T-helper 2 cell (primary cell): ENCODE data around the gene CFAP46.
"Not testable (repeated sequence)": the region's sequence is repeated elsewhere in the genome, so short reads cannot be mapped to it uniquely, and the experiment has no call there.

ENCODE experiments used
- DNase-seq, 5 experiments: peaks; one replicate each; pipeline versions ENCODE4 v3.0.0 to v3.0.0-alpha.2; 2012 to 2022

The CFAP46 gene

DNA sequence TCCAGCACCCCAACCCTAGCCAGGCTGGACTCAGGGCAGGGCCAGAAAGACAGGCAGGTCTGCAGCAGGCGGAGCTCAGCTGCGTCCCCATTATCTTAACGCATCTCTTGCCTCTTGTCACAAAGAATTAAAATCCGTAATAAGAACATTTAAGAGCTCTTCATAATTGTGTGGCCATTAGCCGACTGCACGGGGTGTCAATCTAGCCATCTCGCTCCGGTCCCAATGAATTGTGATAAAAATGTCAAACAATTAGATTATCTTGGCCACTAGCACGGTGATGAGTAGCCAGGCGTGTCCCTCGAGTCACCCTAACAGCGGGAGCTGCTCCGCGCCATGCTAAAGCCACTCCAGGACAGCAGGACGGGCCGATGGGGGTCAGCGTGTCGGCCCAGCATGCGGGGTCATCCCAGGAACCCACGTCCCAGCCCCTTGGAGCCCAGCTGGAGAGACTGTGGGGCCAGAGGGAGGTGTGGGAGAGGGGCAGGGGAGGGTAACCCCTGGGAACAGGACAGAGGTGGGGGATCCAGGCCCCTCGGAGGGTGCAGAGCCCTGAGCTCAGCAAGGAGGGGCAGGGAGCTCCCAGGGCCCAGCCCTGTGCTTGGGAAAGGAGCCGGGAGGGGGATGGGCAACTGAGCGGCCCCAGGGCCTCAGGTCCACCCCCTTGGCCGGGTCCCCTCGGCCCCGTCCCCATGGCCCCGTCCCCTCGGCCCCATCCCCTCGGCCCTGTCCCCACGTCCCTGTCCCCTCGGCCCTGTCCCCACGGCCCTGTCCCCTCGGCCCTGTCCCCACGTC is 138.8 kb downstream of the CFAP46 start:
- DNase-seq: no peak

- no peak for DNase-seq
Measured at GRCh38 chr10:132802694-132803320, 139.6 kb downstream of the CFAP46 start.

- DNase-seq: no peak
Measured at GRCh38 chr10:132802048-132802447, 140.3 kb downstream of the CFAP46 start.

DNA sequence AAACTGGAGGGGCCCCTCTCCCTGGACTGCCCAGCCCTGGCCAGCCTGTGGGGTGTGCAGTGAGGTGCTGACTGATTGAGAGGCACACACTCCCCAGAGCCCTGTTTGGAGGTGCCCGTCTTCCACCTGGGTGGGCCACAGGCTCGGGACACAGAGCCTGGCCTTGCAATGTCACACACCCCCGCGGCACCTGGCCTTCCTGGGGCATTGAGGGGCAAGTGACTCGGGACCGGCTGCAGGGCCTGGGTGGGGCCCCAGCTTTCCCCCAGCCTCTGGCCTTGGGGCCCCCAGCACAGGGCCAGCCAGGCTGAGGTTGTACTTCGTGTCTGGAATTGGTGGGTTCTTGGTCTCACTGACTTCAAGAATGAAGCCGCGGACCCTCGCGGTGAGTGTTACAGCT is 142.5 kb downstream of the CFAP46 start:
- no peak for DNase-seq

GRCh38 chr10:132798876-132799275 is 143.5 kb downstream of the CFAP46 start:
- DNase-seq: no peak

DNA sequence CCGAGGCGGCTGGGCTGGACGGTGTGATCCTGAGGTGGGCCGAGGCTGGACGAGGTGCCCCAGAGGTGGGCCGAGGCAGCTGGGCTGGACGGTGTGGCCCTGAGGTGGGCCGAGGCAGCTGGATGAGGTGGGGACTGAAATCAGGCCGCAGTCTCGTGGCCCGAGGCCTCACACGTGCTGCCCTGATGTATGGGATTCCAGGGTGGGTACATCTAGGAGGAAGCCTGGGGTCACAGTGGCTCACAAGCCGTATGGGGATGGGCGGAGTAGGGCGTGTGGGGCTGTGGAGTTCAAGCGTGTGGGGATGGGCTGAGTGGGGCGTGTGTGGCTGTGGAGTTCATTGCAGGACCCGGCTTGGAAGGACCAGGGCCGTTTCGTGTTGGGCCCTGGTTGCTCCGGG is 144.0 kb downstream of the CFAP46 start:
- DNase-seq: no peak

- not testable (repeated sequence) for DNase-seq
Measured at GRCh38 chr10:132797986-132798385, 144.4 kb downstream of the CFAP46 start.

DNA sequence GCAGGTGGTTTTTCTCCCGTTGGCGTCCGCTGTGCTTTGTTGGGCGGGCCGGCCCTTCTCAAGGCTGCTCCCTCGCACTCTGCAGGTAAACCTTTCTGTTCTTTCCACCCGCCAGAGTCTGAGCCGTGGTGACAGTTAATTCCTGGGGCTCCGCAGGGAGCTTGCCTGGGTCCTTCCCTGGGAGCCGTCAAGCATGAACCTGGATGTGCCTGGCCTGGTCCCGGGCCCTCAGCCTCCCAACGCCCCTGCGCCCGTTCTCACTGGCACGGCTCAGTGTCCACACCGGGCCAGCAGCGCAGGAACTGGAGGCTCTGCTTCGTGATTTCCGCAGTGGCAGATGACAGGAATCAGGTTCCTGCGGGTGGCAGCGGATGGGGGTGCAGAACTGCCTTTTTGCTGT is 145.5 kb downstream of the CFAP46 start:
- DNase-seq: no peak

DNA sequence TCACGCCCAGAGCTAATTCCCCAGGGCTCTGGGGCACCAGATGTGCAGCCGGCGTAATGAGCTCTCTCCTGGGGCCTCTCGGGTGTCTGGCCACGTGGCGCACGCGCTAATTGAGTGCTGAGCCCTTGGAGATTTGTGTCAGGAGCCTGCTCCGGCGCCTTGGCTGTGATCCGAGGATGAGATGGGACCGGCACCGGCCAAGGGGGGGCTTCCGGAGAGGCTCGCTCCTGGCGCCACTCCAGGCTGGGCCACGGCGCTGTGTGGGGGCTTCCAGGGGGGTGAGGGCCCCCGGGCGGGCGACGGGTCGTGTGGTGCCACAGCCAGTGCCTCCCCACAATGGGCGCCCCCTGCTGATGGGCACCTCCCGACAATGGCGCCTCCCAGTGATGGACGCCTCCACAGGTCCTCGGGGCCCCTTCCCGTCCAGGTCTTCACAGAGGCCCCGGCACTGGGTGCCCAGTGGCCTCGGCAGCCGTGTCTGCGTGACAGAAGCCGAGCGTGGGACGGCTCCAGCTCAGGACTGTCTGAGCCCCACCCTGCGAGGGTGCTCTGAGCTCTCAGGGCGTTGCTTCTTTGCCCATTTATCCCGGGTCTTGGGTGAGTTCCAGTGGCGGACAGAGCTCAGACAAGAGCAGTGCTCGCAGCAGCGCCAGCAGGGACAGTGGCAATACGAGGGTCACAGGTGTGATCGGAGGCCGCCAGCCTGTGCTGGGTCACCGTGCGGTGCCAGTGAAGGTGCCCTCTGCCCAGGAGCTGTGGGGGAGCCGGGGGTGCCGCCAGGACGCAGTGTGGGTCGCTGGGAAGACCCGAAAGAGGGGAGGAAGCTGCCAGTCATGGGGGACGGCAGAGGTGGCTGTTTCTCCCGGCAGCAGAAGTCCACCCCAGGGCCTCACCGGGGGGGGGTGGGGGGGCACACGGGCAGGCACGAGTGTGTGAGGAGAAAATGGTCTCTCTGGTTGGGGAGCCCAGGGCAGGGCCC is 148.2 kb downstream of the CFAP46 start:
- no peak for DNase-seq

DNA sequence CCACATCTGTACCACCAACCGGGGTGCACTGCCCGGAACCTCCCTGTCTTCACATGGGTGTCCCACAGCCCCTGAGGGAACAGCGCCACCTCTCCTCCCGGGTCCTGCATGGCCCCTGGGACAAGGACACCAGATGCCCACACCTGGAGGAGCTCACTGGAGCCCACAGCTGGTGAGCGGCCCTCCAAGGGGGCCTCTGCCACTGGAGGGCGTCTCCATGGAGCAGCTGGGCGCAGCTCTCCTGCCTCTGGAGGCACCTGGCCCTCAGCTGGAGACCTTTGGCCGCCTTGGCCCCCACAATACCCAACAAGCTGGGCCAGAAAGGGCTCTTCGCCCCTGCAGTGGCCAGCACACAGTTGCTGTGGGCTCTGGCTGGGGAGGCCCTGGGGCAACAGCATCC is 149.2 kb downstream of the CFAP46 start:
- no peak for DNase-seq

GRCh38 chr10:132792796-132793195 is 149.6 kb downstream of the CFAP46 start:
- no peak for DNase-seq

- DNase-seq: not testable (repeated sequence)
Measured at GRCh38 chr10:132792099-132792498, 150.3 kb downstream of the CFAP46 start.

DNA sequence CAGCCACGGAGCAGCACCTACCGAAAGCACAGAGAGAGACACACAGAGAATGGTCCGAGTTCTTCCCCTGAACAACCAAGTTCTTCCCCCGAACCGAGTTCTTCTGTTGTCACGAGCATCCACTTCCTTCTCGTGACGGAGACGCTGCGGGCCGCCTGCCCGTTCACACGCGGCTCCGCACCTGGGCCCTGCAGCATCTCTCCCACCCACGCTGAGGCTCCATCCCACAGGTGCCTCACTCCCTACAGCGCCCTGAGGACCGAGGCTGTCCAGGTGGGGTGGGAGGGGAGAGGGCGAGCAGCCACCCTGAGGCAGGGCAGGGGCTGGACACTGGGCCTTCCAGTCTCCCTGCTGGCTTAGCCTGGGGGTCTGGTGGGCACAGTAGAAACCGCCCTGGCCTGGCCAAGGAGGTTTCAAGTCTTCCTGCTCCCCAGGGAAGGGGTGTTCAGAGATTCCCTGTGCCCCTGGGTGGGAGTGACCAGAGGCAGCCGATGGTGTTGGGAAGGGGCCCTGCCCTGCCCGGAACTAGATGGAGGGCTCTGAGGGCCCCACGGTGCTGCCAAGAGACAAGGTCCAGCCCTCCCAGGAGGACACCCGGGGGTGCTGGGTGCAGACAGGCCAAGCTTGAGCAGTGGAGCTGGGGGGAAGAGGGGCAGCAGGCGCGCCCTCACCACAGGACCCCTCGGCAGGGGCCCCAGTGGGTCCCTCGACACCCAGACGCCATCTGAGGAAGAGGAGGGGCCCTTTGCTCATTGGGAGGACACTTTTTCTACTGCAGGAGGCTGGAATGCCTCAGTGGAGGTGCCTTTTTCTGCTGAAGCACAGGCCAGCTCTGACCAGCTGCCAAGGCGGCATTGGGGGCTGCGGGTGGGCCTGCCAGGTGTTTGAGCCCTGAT is 151.2 kb downstream of the CFAP46 start:
- DNase-seq: no peak

DNA sequence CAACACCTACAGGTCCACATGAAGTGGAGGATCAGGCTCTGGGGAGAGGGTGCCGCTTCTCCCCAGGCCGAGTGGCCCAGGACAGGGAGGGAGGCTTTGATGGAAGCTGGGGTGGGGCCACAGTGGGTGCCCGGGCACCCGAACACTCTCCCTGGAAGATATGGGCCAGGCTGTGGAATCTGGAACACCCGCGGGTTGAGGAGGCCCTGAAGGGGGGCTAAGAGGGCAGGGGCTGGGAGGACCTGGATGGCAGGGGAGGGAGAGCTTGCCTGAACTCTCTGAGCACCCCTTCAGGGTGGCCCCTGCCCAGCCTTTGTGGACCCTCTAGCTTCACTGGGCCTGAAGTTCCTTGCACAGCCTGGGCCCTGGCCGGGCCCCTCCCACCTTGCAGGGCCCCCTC is 151.9 kb downstream of the CFAP46 start:
- no peak for DNase-seq

DNA sequence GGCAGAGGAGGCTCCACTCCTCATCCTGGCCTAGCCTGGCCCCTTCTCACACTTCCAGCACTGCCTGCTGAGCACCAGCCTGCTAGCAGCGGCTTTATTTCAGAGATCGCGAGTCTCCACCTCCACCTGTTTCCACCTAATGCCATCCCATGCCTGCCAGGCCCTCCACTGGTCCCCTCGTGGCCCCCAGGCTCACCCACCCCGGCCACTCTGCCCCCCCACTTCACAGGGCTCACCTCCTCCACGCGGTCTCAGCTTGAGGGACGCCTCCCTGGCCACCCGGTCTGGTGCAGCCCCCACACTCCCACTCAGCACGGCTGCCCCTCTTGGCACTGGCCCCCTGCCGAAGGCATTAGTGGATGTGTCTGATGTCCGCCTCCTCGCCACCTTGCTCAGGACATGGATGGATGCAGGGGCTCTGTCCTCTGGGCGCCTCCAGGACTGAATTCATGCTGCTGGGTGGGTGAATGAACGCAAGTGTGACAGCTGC is 152.7 kb downstream of the CFAP46 start:
- no peak for DNase-seq

DNA sequence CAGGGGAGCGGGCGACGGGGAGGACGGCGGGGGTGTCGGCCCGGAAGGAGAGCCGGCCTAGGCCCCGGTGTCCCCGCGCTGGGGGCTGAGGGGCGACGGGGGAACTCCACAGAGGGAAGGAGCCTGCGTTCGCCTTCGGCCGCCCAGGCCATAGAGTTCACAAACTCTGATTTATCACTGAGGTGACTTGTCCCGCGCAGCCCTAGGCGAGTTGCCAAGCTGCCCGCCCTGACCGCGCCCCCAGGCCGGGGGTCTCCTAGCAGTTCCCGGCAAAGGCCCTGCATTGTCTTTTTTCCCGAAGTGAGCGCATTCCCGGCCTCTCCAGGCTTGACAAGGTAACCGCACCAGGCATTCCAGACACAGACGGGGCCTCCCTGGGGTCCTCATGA is 153.5 kb downstream of the CFAP46 start:
- no peak for DNase-seq

DNA sequence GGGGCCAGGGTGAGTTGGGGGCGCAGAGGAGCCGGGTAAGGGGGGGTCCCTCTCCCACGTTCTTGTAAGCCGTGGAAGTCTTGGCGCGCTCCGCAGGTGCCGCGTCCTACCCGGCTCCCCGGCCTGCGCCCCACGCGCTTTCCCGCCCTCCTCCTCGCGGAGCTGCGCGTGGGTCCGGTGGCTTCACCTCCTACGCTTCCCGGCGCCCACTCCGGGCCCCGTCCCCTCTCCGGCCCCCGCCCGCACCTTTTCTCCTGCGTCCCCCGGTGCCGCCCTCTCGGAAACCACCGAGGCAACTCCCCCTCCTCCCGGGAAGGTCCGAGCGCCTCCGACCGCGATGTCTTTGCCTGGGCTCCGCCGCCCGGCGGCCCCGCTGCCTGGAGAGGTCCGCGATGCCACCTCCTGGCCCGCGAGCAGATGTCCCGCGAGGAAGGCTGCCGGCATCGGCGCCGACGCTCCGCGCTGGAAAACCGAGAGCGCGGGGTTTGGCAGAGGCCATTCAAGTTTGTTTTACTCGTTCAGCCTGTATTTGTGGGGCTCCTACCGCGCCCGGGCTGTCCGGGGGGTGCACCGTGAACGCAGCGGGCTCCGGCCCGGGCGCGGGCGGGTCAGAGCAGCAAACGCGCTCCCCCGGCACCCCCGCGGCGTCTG is 154.1 kb downstream of the CFAP46 start:
- DNase-seq: no peak

- DNase-seq: no peak
Measured at GRCh38 chr10:132787495-132788179, 154.7 kb downstream of the CFAP46 start.

DNA sequence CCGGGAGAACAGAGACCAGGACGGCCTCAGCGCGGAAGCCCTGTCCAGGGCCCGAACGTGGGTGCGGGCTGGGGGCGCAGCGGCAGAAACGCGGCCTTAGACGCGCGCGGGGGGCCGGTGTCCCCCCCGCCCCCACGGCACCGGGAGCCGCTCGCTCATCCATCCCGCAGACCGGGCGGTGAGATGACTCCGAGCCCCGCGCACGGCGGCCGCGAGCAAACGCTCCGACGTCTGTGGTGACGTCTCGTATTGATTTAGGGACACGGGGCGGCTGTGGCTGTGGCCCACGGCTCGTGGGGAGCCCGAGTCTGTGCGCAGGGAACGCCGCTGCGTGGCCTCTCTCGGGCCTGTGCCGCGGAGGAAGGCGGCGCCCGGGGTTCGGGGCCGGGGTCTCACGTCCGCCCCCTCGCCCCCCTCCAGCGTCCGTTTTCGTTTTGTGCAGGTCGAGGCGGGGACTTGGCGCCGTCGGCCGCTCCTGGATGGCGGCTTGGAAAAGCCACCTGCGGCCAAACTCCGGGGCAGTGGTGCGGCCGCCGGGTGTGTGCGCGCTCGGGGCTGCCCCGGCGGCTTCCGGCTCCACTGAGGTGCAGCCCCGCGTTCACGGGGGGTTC is 155.4 kb downstream of the CFAP46 start:
- DNase-seq: peak in 1 of 5 experiments; percentile 13

GRCh38 chr10:132786476-132786883 is 155.9 kb downstream of the CFAP46 start:
- DNase-seq: no peak
